IPS-NIHi11 (cell line): ENCODE measurements around the gene SLC12A8.

Experiments used
- DNase-seq: peaks from one replicate; pipeline ENCODE4 v3.0.0; 2012; ENCODE audit warnings: mixed read lengths, low spot score

SLC12A8 gene

DNA sequence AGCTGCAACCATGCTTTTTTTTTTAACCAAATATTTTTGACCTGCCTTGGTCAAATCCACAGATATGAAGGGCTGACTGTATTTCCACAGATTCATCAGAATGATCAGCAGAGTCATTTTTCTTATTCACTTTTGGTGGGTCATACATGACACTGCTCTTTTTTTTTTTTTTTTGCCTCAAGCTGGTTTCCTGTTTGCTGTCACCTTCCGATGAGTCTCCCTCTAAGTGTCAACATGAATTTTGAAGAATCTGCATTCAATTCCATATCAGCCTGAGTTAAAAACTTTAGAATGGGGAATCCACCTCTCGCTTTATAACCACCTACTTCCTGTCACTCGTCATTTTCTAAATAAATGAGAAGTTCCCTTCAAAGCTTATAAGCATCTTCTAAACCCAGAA lies 2.2 kb upstream of the SLC12A8 start:
- no peak for DNase-seq

DNA sequence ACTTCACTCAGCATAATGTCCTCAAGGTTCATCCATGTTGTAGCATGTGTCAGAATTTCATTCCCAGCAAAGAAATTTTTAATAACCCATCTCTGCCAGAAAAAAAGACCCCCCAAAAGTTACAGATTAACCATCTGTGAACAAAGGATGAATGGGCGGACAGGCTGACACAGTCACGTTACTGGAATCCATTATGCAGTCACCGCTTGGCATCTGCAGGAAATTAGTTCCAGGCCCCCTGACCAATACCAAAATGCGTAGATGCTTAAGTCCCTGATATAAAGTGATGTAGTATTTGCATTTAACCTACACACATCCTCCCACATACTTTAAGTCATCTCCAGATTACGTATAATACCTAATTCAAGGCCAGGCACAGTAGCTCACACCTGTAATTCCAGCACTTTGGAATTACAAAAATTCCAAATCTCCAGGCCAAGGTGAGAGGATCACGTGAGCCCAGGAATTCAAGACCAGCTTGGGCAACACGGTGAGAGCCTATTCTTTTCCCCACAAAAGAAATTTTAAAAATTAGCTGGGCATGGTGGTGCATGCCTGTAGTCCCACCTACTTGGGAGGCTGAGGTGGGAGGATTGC lies 1.5 kb upstream of the SLC12A8 start:
- no peak for DNase-seq

DNA sequence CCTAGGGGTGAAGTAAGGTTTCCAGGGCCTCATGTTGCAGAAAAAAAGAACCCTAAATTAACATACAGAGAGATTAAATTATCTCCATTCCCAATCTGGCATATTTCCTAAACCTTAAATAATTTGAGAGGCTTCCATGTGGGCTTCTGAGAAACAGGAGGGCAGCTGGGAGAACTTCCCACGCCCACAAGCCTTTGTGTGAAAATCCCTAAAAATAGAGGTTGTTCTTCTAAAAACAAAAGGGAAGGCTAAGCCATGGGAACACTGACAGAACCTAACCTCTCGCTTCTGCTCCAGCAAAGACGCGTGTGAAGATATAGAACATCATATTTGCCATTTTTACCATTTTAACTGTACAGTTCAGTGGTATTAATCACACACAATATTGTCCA lies 812 bp upstream of the SLC12A8 start:
- DNase-seq: no peak

DNA sequence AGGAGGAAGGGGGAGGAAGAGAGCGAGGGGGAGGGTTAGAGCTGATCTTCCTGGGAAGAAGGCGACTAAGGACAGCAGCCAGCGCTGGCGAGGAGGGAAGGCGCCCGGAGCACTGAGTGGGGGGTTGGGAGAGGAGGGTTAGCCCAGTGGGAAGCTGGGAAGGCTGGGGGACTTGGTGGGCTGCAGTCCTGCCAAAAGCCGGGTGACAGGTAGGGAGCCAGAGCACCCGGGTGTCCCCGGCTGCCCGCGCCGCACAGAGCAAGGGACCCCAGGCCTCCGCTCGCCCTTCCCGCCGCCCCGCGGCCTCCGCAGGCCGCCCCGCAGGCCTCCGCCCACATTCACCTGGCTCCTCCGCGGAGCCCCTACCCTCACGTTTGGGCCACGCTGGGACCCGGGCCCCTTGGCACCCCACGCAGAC lies 448 bp downstream of the SLC12A8 start:
- DNase-seq: peak; percentile 66

DNA sequence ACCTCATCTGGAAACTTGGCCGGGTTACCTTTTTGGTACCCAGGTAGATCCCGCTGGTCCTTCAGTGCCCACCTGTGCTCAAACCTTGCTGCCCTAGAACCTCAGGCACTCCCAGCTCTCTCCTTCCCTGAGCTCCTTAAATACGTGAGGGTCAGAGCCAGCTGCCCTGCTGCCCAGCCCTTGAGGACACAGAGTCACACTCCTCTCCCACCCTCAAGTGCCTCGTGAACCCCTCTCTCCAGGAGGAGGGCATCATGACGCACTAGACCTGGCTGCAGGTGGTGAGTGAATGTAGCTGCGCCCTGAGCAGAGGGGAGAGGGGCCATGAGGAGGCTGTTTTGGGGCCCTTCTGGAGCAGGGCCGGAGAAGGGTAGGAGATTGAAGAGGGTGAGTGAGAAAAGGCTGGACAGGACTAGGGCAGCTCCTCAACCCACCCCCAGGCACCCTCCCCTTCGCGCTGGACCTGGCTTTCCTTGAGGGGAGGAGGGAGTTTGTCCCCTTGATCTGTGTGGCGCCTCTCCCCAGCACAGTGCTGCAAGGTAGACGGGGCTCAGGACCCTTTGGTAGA lies 941 bp downstream of the SLC12A8 start:
- DNase-seq: no peak

DNA sequence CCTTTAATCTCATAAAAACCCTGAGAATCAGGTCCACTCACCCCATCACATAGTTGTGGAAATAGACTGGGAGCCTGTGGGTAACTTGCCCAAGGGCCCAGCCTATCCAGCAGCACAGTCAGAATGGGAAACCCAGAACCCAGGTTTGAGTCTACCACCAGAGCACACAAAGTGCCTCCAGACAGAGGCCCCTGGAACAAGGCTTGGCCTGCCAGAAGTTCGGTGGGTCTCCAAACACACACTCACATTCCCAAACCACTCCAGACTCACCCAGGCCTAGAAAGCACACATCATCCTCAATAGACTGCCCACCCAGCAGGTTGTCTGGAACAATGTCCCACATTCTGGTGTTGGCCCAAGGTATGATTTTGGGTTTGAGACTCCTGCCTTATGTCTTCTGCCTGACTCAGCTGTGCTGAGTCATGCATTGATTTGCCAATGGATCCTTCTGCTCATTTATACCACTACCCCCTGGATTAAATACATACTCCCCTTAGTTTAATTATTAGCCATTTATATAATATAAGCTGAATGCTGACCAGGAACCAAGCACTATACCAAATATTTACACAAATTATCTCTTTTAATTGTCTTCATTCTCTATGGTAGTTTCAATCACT lies 4.5 kb downstream of the SLC12A8 start:
- DNase-seq: no peak

DNA sequence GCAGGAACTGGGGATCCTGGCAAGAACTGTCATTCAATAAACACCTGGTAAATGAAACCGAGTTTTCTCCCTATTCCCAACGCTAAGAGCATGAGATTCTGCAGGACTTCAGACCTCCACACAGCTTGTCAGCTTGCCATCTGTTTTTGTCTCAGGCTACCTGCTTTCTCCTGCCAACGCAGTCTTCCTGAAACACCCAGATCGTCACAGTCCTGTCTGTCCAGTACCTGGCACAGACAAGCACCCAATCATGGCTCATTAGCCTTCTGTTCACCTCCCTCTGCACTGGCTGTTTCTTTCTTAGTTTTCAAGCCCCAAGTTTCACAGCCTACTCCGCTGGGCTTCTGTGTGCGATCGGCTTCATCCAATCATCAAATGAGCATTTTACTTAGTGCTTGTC lies 5.0 kb downstream of the SLC12A8 start:
- DNase-seq: no peak

DNA sequence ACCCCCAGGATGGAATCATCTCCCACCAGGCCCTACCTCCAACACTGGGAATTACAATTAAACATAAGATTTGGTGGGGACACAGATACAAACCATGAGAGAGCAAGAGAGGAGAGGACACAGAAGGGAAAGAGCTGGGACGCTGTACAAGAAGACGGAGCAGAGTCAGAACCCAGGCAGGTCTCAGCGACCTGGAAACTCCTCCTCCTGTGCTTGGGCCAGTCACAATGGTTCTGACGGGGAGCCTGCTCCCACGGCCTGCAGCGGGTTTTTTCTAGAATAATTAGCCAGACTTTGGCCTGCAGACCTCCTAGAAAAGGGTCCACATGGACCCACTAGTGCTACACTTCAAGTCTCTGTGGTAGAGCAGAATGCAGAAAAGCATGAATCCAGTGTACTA lies 5.6 kb downstream of the SLC12A8 start:
- no peak for DNase-seq

DNA sequence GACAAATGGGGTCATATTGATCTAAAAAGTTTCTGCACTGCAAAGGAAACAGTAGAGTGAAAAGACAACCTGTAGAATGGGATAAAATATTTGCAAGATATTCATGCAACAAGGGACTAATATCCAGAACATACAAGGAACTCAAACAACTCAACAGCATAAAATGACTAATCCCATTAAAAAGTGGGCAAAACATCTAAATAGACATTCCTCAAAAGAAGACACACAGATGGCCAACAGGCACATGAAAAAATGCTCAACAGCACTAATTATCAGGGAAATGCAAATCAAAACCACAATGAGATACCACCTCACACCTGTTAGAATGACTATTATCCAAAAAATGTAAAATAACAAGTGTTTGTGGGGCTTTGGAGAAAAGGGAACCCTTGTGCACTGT lies 8.8 kb downstream of the SLC12A8 start:
- DNase-seq: no peak

DNA sequence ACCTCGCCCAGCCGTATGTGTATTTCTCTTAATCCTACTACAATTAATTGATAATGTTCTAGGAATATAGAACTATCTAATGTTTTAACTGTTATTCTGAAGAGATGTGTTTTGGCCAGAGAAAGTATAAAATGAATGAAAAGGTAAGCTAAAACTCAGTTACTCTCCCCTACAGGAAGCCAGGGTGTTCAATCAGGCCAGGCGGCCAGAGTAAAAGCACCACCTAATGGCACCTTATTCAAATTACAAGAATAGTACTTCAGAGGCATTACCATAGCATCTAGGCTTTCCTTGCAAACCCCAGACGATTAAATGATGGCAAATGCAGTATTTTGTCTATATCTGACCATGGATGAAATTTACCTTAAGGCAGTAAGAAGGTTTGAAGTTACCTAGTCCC lies 10.4 kb downstream of the SLC12A8 start:
- peak; percentile 57 for DNase-seq

DNA sequence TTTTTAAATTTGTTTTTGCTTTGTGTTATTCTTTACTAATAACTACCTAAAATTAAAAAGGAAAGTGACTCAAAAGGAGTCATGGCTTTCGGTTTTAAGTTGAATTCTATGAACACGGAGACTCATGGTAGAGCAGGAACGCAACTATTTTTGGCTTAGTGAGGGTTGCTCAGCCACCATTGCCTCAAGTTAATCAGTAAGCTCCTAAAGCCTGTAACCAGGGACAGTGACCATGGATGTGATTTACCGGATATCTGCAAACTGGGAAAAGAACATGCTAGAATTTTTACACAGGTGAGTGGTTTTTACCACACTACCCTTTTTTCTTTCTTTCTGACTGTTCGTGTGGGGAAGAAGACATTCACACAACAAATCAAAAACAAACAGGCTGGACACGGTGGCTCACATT lies 11.8 kb downstream of the SLC12A8 start:
- DNase-seq: no peak

DNA sequence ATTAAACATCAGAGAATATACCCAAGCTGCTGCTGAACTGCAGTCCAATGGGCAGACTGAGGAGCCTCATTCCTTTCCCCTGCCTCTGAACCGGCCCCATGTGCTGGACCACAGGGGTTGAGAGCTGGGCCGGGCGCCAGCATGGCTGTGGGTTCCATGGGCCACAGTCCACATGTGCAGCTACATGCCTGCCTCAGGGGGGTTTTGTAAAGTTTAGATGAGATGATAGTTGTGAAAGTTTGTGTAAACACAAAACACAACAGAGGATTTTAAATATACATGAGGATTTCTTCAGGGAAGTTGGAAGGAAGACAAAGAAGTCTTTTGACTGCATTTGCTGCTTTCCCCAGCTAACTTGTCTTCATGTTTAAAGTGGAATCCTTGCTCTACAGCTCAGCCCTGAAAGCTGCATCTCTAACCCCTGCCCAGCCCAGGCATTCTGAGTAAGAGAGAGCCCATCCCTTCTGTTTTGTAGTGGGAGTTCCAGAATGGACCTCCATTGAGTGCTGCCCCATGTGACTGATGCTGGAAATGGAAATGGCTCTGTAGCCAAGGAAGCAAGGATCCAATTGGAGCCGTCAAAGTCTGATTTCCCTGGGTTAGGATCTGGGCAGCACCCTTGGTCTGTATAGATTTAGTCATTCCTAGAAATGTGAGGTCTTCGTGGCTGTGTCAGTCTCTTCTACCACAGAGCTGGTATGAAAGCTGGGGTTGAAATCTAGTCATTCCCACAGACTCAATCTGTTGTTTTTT lies 17.5 kb downstream of the SLC12A8 start:
- no peak for DNase-seq

DNA sequence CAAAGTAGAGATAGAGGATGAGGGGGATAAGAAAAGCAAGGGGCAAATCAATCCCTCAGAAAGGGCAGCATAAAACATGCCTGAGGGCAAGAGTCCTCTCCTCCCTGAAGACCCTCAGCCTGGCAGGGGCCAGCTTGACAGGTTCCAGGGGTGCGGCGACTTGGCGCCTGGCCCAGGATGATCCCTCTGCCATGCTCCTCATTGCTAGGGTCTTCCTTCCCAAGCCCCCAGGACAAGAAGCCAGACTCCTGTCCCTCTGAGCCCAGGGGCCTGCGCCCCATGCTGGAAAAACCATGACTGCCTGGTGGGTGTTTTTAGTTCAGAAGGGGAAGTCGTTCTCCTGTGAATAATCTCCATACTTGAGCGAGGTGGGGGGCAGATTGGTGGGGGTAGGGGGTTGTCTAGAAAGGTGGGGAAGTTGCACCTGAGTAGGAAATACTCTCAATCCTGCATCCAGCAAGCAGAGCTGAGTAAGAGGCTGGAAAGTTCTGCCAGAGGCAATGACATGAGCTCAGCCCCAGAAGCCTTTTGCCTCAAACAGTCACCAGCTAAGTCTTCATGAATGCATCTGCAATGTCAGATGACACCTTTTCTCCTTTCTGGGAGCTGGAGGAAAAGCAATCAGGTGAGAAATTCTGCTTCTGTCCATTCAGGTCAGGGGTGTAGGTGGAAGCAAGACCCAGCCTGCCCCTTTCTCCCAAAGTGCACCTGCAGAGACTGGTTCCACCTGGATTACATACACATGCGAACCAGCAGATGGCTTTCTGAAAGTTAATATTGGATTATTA lies 18.3 kb downstream of the SLC12A8 start:
- no peak for DNase-seq

DNA sequence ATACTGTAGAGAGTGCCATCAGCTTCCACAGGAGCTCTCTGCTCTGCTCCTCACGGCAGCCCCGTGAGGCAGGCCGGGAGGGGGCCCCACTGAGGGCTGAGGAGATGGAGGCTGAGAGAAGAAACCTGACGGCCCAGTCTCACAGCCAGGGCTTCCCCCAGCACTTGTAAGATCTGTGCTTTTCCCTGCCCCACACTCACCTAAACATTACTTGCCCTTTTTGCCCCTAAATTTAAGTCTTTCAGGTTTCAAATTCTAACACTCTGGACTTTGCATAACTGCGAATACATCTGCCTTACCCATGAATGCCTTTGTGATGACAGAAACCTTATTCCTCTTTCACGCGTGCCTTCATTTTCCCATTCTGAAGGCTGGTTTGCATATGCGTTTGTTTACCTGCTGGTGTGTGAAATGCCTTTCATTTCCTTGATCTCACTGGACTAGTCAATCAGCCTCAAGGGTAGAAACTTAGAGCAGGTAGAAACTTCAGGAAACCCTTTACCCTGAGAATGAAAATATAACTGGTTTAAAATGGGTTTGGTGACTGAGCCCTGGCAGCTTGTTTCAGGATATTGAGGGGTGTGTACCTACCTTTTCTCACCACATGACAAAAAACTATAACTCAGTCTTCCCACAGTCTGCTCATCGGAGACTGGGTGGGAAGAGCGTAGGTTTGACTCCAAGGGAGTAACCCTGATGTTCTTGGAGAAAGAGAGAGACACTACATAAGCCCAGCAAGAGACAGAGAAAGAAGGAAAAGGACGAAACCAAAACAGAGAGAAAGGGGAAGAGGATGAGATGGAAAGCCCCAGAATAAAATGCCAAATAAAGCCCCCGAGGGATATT lies 20.1 kb downstream of the SLC12A8 start:
- DNase-seq: peak; percentile 55

DNA sequence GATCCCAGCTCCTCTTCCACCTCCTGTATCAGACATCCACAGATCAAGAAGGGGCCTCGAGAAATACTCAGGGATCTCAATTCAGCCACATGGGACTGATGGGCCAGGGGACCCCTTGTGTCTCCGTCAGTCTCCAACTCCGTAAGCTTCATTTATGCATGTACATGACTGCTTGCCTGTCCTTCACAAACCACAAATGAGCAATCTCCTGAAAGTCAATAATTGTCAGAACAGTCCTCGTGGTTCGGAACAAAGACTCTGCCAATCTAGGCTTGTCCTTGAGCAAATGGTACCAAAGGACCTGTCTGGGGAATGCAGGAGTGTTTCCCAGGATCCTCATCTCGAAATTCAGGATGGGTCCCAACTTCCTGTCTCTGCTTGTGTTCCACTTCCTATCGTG lies 20.8 kb downstream of the SLC12A8 start:
- DNase-seq: no peak

DNA sequence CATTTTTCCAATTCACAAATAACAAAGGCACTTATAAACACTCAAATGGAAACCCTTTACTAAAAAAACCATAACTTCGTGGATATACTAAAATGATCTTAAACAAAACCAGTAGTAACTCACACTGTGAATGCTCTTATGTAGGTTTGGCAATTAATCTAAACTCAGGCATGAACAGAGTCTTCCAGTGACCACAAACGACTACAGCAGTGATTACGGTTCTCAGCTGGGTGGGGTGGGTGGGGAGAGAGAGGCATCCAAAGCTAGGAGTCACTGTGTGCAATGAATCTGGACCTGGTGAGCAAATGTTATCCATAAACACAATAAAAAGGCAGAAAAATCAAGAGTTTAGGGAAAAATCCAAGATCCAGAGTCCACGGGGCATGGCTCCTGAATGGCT lies 21.3 kb downstream of the SLC12A8 start:
- no peak for DNase-seq

DNA sequence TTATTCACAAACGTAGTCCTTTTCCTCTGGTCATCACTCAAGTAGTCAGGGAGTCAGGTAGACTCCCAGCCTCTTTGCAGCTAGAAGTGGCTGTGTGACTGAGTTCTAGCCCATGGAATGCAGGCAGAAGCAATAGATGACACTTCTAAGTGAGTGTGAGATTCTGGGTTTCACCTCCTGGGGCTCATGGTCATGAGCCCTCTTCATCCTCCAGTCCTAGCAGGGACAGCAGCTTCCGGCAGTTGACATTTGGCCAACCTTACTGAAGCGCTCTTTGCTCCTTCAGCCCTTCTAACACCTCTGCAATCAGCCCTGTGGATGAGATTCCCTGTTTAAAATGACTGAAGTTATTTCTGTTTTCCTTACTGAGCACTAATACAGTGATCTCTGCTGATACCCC lies 21.8 kb downstream of the SLC12A8 start:
- DNase-seq: no peak

DNA sequence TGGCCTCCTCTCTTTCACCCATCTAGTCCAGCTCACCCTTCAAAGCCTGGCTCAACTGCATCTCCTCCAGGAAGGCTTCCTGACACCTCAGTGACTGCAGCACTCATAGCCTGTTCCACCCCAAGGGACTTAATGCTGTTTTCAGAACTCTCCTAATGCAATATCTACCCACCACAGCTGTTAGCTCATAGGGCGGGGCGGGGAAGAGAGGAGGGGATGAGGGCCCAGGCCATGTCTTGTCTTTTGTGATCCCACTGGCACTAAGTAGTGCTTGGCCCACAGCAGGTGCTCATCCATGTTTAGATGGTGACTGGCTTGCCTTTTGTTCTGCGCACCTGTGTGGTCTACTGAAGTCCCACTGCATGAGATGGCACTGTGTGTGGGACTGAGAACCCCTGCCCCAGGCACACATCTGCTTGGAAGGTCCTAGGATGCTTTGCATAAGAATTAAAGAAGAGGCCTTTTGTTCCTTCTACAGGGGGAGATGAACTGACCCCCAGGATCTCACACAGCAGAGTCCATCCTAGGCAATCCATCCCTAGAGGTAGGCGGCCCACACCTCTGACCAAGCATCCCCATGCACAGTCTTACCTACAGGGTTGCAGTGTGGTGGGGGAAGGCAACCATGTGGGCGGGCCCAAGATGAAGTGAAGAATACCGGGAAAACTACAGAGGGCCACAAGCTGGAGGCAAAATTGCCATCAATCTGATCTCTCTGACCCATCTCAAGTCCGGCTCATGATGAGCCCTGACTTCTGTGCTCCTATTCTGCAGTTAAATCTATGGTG lies 23.0 kb downstream of the SLC12A8 start:
- DNase-seq: no peak

DNA sequence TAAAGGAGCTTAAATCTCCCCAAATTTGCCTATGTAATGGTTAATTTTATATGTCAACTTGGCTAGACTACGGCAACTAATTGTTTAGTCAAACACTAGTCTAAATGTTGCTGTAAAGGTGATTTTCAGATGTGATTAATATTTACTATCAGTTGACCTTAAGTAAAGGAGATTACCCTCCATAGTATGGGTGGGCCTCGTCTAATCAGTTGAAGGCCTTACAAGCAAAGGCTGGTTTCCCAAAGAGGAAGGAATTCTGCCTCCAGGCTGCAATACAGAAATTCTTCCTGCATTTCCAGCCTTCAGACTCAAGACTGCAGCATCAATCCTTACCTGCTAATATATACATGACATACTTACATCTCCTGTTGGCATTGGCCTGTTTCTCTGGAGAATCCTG lies 23.6 kb downstream of the SLC12A8 start:
- DNase-seq: no peak

DNA sequence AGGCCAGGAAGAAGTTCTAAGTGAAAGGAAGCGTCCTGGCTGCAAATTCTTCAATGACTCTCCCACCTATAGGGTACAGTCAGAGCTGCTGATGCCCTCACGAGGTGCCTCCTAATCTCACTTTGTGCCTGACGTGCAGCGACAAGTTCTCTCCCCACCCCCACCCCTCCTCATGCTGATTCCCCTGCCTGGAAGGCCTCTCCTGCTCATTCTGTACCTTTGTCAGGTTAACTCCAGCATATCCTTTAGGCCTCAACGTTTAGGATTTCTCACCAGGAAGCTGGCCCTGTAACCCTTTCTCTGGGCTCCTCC lies 25.0 kb downstream of the SLC12A8 start:
- DNase-seq: no peak
